Tibial nerve (tissue), 4 donors: Measurements from ENCODE around the gene NBAS. TPM values are rescaled to one million over a fixed set of nuclear protein-coding genes. Genes with fewer than 3 reads are reported as not detected.

Experiments used
- DNase-seq, 2 donors: peaks; one replicate each; pipeline ENCODE4 v3.0.0-alpha.2; 2019; ENCODE audit warnings: low spot score in 2 of 2
- H3K27ac ChIP-seq, 4 donors: fragments of 200-600 bp; sonication (generic) in 3 of 4; one replicate each; pipeline ENCODE4 v1.5.1; 2017 to 2019; ENCODE audit warnings: mild to moderate bottlenecking in 1 of 4
- H3K27me3 ChIP-seq, 2 donors: fragments of 200-600 bp; sonication (generic) in 1 of 2; one replicate each; pipeline versions ENCODE4 v1.5.1 to v1.6.0; 2017 to 2019
- H3K36me3 ChIP-seq, 3 donors: fragments of 200-600 bp; sonication (generic); one replicate each; pipeline ENCODE4 v1.5.1; 2018 to 2019
- H3K4me1 ChIP-seq, 4 donors: fragments of 200-600 bp; sonication (generic) in 3 of 4; one replicate each; pipeline ENCODE4 v1.5.1; 2017 to 2019
- H3K4me3 ChIP-seq, 4 donors: fragments of 200-600 bp; sonication (generic) in 3 of 4; one replicate each; pipeline ENCODE4 v1.5.1; 2017 to 2019; ENCODE audit warnings: mild to moderate bottlenecking in 1 of 4, moderate library complexity in 1 of 4
- H3K9me3 ChIP-seq, 4 donors: fragments of 200-600 bp; sonication (generic) in 3 of 4; one replicate each; pipeline ENCODE4 v1.5.1; 2017 to 2019
- CTCF ChIP-seq, 5 experiments: fragments of 200-600 bp in 3 of 5; fragments of 450-650 bp in 2 of 5; sonication (generic) in 3 of 5; IDR thresholded peaks; one replicate each; pipeline ENCODE4 v1.5.1; 2016 to 2019; ENCODE audit warnings: antibody characterized with exemption in 5 of 5, mild to moderate bottlenecking in 3 of 5, moderate library complexity in 2 of 5
- EP300 ChIP-seq, 2 donors: sonication (generic); formaldehyde crosslinking; IDR thresholded peaks; one replicate each; pipeline ENCODE4 v1.6.1; 2017; ENCODE audit warnings: antibody characterized with exemption in 2 of 2, mild to moderate bottlenecking in 1 of 2
- POLR2A ChIP-seq, 2 donors: fragments of 450-650 bp; IDR thresholded peaks; one replicate each; pipeline ENCODE4 v1.6.1; 2017; ENCODE audit warnings: antibody characterized with exemption in 2 of 2, mild to moderate bottlenecking in 2 of 2, moderate library complexity in 2 of 2
- WGBS, 2 donors: methylation state at CpG; one replicate each; pipeline ENCODE4 v1.1.5; 2018; 5-methylcytosine and 5-hydroxymethylcytosine counted together
- total RNA-seq, 4 donors: library from RNA; depleted of rRNA; stranded (reverse); fragments of >200 nt; gene quantifications; one replicate each; pipeline ENCODE4 v1.1.0, GENCODE V29; 2016

NBAS gene
- total RNA-seq, 4 donors from 2014 or later: 49.0 to 59.1 (median 55.1) TPM

GRCh38 chr2:15539999-15540398, 21.1 kb downstream of the NBAS start:
- H3K4me3 ChIP-seq: no peak overlapping the region
- peaks cover 0 to 35% (median 0%) of the 10 kb centered on the region in 3 donors for H3K36me3 ChIP-seq
- TF ChIP-seq POLR2A (IDR thresholded peaks at IDR 0.05): no peak
- no peaks in the 10 kb centered on the region for H3K9me3 ChIP-seq
- no peak for DNase-seq
- H3K4me1 ChIP-seq: no peaks in the 10 kb centered on the region
- no peak overlapping the region for H3K27ac ChIP-seq
- no peaks in the 10 kb centered on the region for H3K27me3 ChIP-seq
- 87 to 95% methylated on average over 3 of the region's 3 CpGs for WGBS, 2 donors

- no peak for DNase-seq
- H3K4me1 ChIP-seq: no peaks in the 10 kb centered on the region
- no peak overlapping the region for H3K27ac ChIP-seq
- TF ChIP-seq EP300 (IDR thresholded peaks at IDR 0.05) (no peak), CTCF (IDR thresholded peaks at IDR 0.05) (no peak), POLR2A (IDR thresholded peaks at IDR 0.05) (no peak)
- H3K4me3 ChIP-seq: no peak overlapping the region
- no peaks in the 10 kb centered on the region for H3K9me3 ChIP-seq
- H3K36me3 ChIP-seq: peaks cover 0 to 45% (median 0%) of the 10 kb centered on the region in 3 donors
- no peaks in the 10 kb centered on the region for H3K27me3 ChIP-seq
- 87 to 88% methylated on average over 4 of the region's 4 CpGs for WGBS, 2 donors
Observed at GRCh38 chr2:15538792-15539191, 22.3 kb downstream of the NBAS start.

- TF ChIP-seq EP300 (IDR thresholded peaks at IDR 0.05): no peak
- TF ChIP-seq POLR2A (IDR thresholded peaks at IDR 0.05): no peak
- no peak for TF ChIP-seq CTCF (IDR thresholded peaks at IDR 0.05)
- no peak for DNase-seq
- WGBS, 2 donors: 95% methylated on average over 5 of the region's 5 CpGs
- Histone ChIP-seq H3K36me3 (peaks cover 0 to 66% (median 9%) of the 10 kb centered on the region in 3 donors), H3K27me3 (no peaks in the 10 kb centered on the region), H3K4me3 (no peak overlapping the region), H3K9me3 (no peaks in the 10 kb centered on the region), H3K4me1 (no peaks in the 10 kb centered on the region), H3K27ac (no peak overlapping the region)
Observed at GRCh38 chr2:15533860-15534480, 27.2 kb downstream of the NBAS start.

- Histone ChIP-seq H3K4me1 (no peaks in the 10 kb centered on the region), H3K4me3 (no peak overlapping the region), H3K27ac (no peak overlapping the region), H3K27me3 (no peaks in the 10 kb centered on the region), H3K36me3 (peaks cover 0 to 63% (median 9%) of the 10 kb centered on the region in 3 donors), H3K9me3 (no peaks in the 10 kb centered on the region)
- DNase-seq: no peak
- TF ChIP-seq POLR2A (IDR thresholded peaks at IDR 0.05) (no peak), CTCF (IDR thresholded peaks at IDR 0.05) (no peak), EP300 (IDR thresholded peaks at IDR 0.05) (no peak)
- WGBS, 2 donors: 79% methylated on average over 5 of the region's 5 CpGs
Observed at GRCh38 chr2:15532996-15533395, 28.1 kb downstream of the NBAS start.

- no peak for TF ChIP-seq EP300 (IDR thresholded peaks at IDR 0.05)
- DNase-seq: no peak
- Histone ChIP-seq H3K4me1 (no peaks in the 10 kb centered on the region), H3K27me3 (no peaks in the 10 kb centered on the region), H3K27ac (no peak overlapping the region), H3K4me3 (no peak overlapping the region), H3K9me3 (no peaks in the 10 kb centered on the region), H3K36me3 (peaks cover 0 to 52% (median 9%) of the 10 kb centered on the region in 3 donors)
- 93 to 94% methylated on average over 7 of the region's 7 CpGs for WGBS, 2 donors
Observed at GRCh38 chr2:15531095-15531854, 29.9 kb downstream of the NBAS start.

GRCh38 chr2:15527074-15527739, 33.9 kb downstream of the NBAS start:
- no peaks in the 10 kb centered on the region for H3K27me3 ChIP-seq
- no peaks in the 10 kb centered on the region for H3K9me3 ChIP-seq
- no peak overlapping the region for H3K27ac ChIP-seq
- TF ChIP-seq EP300 (IDR thresholded peaks at IDR 0.05) (no peak), POLR2A (IDR thresholded peaks at IDR 0.05) (no peak), CTCF (IDR thresholded peaks at IDR 0.05) (no peak)
- no peak for DNase-seq
- H3K36me3 ChIP-seq: peaks cover 0 to 54% (median 9%) of the 10 kb centered on the region in 3 donors
- no peaks in the 10 kb centered on the region for H3K4me1 ChIP-seq
- 87 to 91% methylated on average over 6 of the region's 6 CpGs for WGBS, 2 donors
- no peak overlapping the region for H3K4me3 ChIP-seq
